Hepatocyte (in vitro differentiated cells): Measurements from ENCODE around the gene MCRS1. TPM values are rescaled to one million over a fixed set of nuclear protein-coding genes. Genes with fewer than 3 reads are reported as not detected.

Experiments used
- DNase-seq: peaks from one replicate; pipeline ENCODE4 v3.0.0-alpha.2; 2016; ENCODE audit warnings: low spot score
- H2AFZ ChIP-seq: fragments of 200-600 bp; sonication (generic); 2 replicates; pipeline ENCODE4 v1.6.0; 2016; ENCODE audit warnings: antibody characterized with exemption, mild to moderate bottlenecking
- H3K27ac ChIP-seq: fragments of 200-600 bp; sonication (generic); 2 replicates; pipeline ENCODE4 v1.5.1; 2016; ENCODE audit warnings: mild to moderate bottlenecking
- H3K27me3 ChIP-seq: fragments of 200-600 bp; sonication (generic); 2 replicates; pipeline ENCODE4 v1.6.1; 2016
- H3K36me3 ChIP-seq: fragments of 200-600 bp; sonication (generic); replicated peaks from 2 replicates; pipeline ENCODE4 v1.5.1; 2016; ENCODE audit warnings: low read depth; ENCODE audit not compliant: insufficient read depth
- H3K4me1 ChIP-seq: fragments of 200-600 bp; sonication (generic); 2 replicates; pipeline ENCODE4 v1.5.1; 2016; ENCODE audit warnings: mild to moderate bottlenecking, moderate library complexity; ENCODE audit not compliant: insufficient read depth
- H3K4me2 ChIP-seq: fragments of 200-600 bp; sonication (generic); 2 replicates; pipeline ENCODE4 v1.6.0; 2016
- H3K4me3 ChIP-seq: fragments of 200-600 bp; sonication (generic); 2 replicates; pipeline ENCODE4 v1.5.1; 2016; ENCODE audit warnings: mild to moderate bottlenecking
- H3K79me2 ChIP-seq: fragments of 200-600 bp; sonication (generic); 2 replicates; pipeline ENCODE4 v1.6.0; 2017; ENCODE audit warnings: mild to moderate bottlenecking
- H3K9me2 ChIP-seq: fragments of 200-600 bp; sonication (generic); replicated peaks from 2 replicates; pipeline ENCODE4 v1.6.0; 2017; ENCODE audit warnings: mild to moderate bottlenecking; ENCODE audit not compliant: insufficient read depth
- H3K9me3 ChIP-seq: fragments of 200-600 bp; sonication (generic); 2 replicates; pipeline ENCODE4 v1.5.1; 2016; ENCODE audit warnings: low read depth, mild to moderate bottlenecking
- H4K20me1 ChIP-seq: fragments of 200-600 bp; sonication (generic); 2 replicates; pipeline ENCODE4 v1.6.0; 2016; ENCODE audit warnings: mild to moderate bottlenecking; ENCODE audit not compliant: insufficient read depth, poor library complexity, severe bottlenecking
- CTCF ChIP-seq: fragments of 200-600 bp; sonication (generic); IDR thresholded peaks from 2 replicates; pipeline ENCODE4 v1.5.1; 2016; ENCODE audit warnings: antibody characterized with exemption, mild to moderate bottlenecking; ENCODE audit not compliant: poor library complexity
- EZH2 ChIP-seq: fragments of 200-600 bp; sonication (generic); IDR thresholded peaks from 2 replicates; pipeline ENCODE4 v1.6.1; 2016; ENCODE audit warnings: antibody characterized with exemption, mild to moderate bottlenecking, borderline replicate concordance
- EZH2phosphoT487 ChIP-seq: fragments of 200-600 bp; sonication (generic); IDR thresholded peaks from one replicate; pipeline ENCODE4 v1.6.1; 2018; ENCODE audit warnings: antibody characterized with exemption, mild to moderate bottlenecking, low read depth, moderate library complexity; ENCODE audit not compliant: unreplicated experiment, severe bottlenecking
- WGBS: methylation state at CpG from one replicate; pipeline ENCODE4 v1.1.6; 2016; ENCODE audit warnings: low lambda C conversion rate; ENCODE audit errors: missing lambda C conversion rate; 5-methylcytosine and 5-hydroxymethylcytosine counted together
- polyA plus RNA-seq: library from polyadenylated mRNA; unstranded; fragments of >200 nt; fragmentation: Nextera tagmentation; extraction: Ambion mirVana; gene quantifications from 2 replicates; pipeline ENCODE4 v1.2.1, GENCODE V29; 2016
- total RNA-seq: library from RNA; depleted of rRNA; stranded (reverse); fragments of >200 nt; gene quantifications from 2 replicates; pipeline ENCODE4 v1.2.3, GENCODE V29; 2014

MCRS1 gene
- total and polyA plus RNA-seq, 2 experiments from 2014 or later = 51.4 to 57.7 TPM

- DNase-seq = no peak
- Histone ChIP-seq H3K4me1 (peaks cover 8% of the 10 kb centered on the region), H3K27ac (no peak overlapping the region), H3K4me2 (no peak overlapping the region), H3K27me3 (peaks cover 11% of the 10 kb centered on the region), H3K4me3 (no peak overlapping the region), H3K9me3 (no peaks in the 10 kb centered on the region), H2AFZ (no peak overlapping the region), H3K9me2 (no peaks in the 10 kb centered on the region), H4K20me1 (no peaks in the 10 kb centered on the region), H3K79me2 (no peaks in the 10 kb centered on the region), H3K36me3 (no peaks in the 10 kb centered on the region)
- WGBS = 90% methylated on average over 8 of the region's 8 CpGs
- TF ChIP-seq CTCF (no peak), EZH2 (no peak), EZH2phosphoT487 (no peak)
Measured at GRCh38 chr12:49552899-49553298, 15.0 kb downstream of the MCRS1 start.

GRCh38 chr12:49552425-49552824, 15.5 kb downstream of the MCRS1 start:
- no peak overlapping the region for H3K4me3 ChIP-seq
- no peaks in the 10 kb centered on the region for H4K20me1 ChIP-seq
- 77% methylated on average over 9 of the region's 9 CpGs for WGBS
- no peak overlapping the region for H3K27ac ChIP-seq
- H3K4me2 ChIP-seq = no peak overlapping the region
- no peak for TF ChIP-seq CTCF
- TF ChIP-seq EZH2 = no peak
- TF ChIP-seq EZH2phosphoT487 = no peak
- peaks cover 11% of the 10 kb centered on the region for H3K27me3 ChIP-seq
- no peaks in the 10 kb centered on the region for H3K79me2 ChIP-seq
- H3K9me3 ChIP-seq = no peaks in the 10 kb centered on the region
- DNase-seq = no peak
- H2AFZ ChIP-seq = no peak overlapping the region
- no peaks in the 10 kb centered on the region for H3K36me3 ChIP-seq
- peaks cover 8% of the 10 kb centered on the region for H3K4me1 ChIP-seq
- no peaks in the 10 kb centered on the region for H3K9me2 ChIP-seq

- 87% methylated on average over 7 of the region's 7 CpGs for whole genome bisulfite sequencing
- DNase-seq = no peak
Measured at GRCh38 chr12:49552014-49552413, 15.9 kb downstream of the MCRS1 start.

GRCh38 chr12:49550693-49551252, 17.2 kb downstream of the MCRS1 start:
- WGBS = 69% methylated on average over 6 of the region's 6 CpGs
- Histone ChIP-seq H3K9me2 (no peaks in the 10 kb centered on the region), H3K27ac (no peak overlapping the region), H4K20me1 (no peaks in the 10 kb centered on the region), H3K4me2 (no peak overlapping the region), H3K4me3 (no peak overlapping the region), H3K9me3 (no peaks in the 10 kb centered on the region), H3K79me2 (no peaks in the 10 kb centered on the region), H3K4me1 (peaks cover 8% of the 10 kb centered on the region), H3K27me3 (peaks cover 22% of the 10 kb centered on the region), H2AFZ (no peak overlapping the region), H3K36me3 (no peaks in the 10 kb centered on the region)
- no peak for TF ChIP-seq EZH2phosphoT487
- no peak for TF ChIP-seq CTCF
- TF ChIP-seq EZH2 = no peak
- no peak for DNase-seq

More at GRCh38 chr12:49552014-49552413, 15.9 kb downstream of the MCRS1 start:
- Histone ChIP-seq H3K4me2 (no peak overlapping the region), H3K4me1 (peaks cover 8% of the 10 kb centered on the region), H3K27ac (no peak overlapping the region), H3K79me2 (no peaks in the 10 kb centered on the region), H3K4me3 (no peak overlapping the region), H3K27me3 (peaks cover 11% of the 10 kb centered on the region), H3K9me3 (no peaks in the 10 kb centered on the region), H3K9me2 (no peaks in the 10 kb centered on the region), H3K36me3 (no peaks in the 10 kb centered on the region), H4K20me1 (no peaks in the 10 kb centered on the region), H2AFZ (no peak overlapping the region)
- TF ChIP-seq EZH2phosphoT487 = no peak
